ENCODE measurements around the gene DTNB.

The DTNB gene

GRCh38 chr2:25700221-25700660 is 26.9 kb upstream of the DTNB start:
- Histone ChIP-seq H3K4me1 (ENCODE audit: insufficient read depth, low read length) (peaks cover 10% of the 10 kb centered on the region), H3K9ac (ENCODE audit: low read depth, low read length) (no peak overlapping the region), H3K9me3 (ENCODE audit: insufficient read depth, low read depth, low read length) (peaks cover 4% of the 10 kb centered on the region; the same call in 1 of the 2 replicates), H3K27ac (ENCODE audit: low read depth, low read length) (no peak overlapping the region), H3K36me3 (ENCODE audit: insufficient read depth, low read length) (no peaks in the 10 kb centered on the region), H3K27me3 (ENCODE audit: insufficient read depth, low read length) (no peaks in the 10 kb centered on the region), H3K4me3 (ENCODE audit: low read length) (no peak overlapping the region)
- 55% methylated on average over 6 of the region's 6 CpGs for WGBS

GRCh38 chr2:25699216-25699615 is 25.8 kb upstream of the DTNB start:
- 86% methylated on average over 7 of the region's 7 CpGs for WGBS

GRCh38 chr2:25698752-25699151 is 25.4 kb upstream of the DTNB start:
- H3K4me3 ChIP-seq (ENCODE audit: low read length): no peak overlapping the region
- H3K27me3 ChIP-seq (ENCODE audit: insufficient read depth, low read length): no peaks in the 10 kb centered on the region
- no peaks in the 10 kb centered on the region for H3K36me3 ChIP-seq (ENCODE audit: insufficient read depth, low read length)
- H3K27ac ChIP-seq (ENCODE audit: low read depth, low read length): no peak overlapping the region
- H3K9ac ChIP-seq (ENCODE audit: low read depth, low read length): no peak overlapping the region
- H3K4me1 ChIP-seq (ENCODE audit: insufficient read depth, low read length): peaks cover 10% of the 10 kb centered on the region
- no peaks in the 10 kb centered on the region for H3K9me3 ChIP-seq (ENCODE audit: insufficient read depth, low read depth, low read length)

More at GRCh38 chr2:25699216-25699615, 25.8 kb upstream of the DTNB start:
- no peaks in the 10 kb centered on the region for H3K36me3 ChIP-seq (ENCODE audit: insufficient read depth, low read length)
- peaks cover 10% of the 10 kb centered on the region for H3K4me1 ChIP-seq (ENCODE audit: insufficient read depth, low read length)
- H3K9ac ChIP-seq (ENCODE audit: low read depth, low read length): no peak overlapping the region
- H3K27me3 ChIP-seq (ENCODE audit: insufficient read depth, low read length): no peaks in the 10 kb centered on the region
- H3K4me3 ChIP-seq (ENCODE audit: low read length): no peak overlapping the region
- H3K27ac ChIP-seq (ENCODE audit: low read depth, low read length): no peak overlapping the region
- no peaks in the 10 kb centered on the region for H3K9me3 ChIP-seq (ENCODE audit: insufficient read depth, low read depth, low read length)

- Histone ChIP-seq H3K9ac (ENCODE audit: low read depth, low read length) (no peak overlapping the region), H3K27me3 (ENCODE audit: insufficient read depth, low read length) (no peaks in the 10 kb centered on the region), H3K4me3 (ENCODE audit: low read length) (peak overlapping the region; percentile 13), H3K9me3 (ENCODE audit: insufficient read depth, low read depth, low read length) (no peaks in the 10 kb centered on the region), H3K27ac (ENCODE audit: low read depth, low read length) (no peak overlapping the region), H3K36me3 (ENCODE audit: insufficient read depth, low read length) (no peaks in the 10 kb centered on the region), H3K4me1 (ENCODE audit: insufficient read depth, low read length) (peaks cover 10% of the 10 kb centered on the region)
- 39% methylated on average over 17 of the region's 17 CpGs for WGBS
Observed at GRCh38 chr2:25697559-25698341, 24.4 kb upstream of the DTNB start.

- no peak overlapping the region for H3K9ac ChIP-seq (ENCODE audit: low read depth, low read length)
- H3K36me3 ChIP-seq (ENCODE audit: insufficient read depth, low read length): no peaks in the 10 kb centered on the region
- no peaks in the 10 kb centered on the region for H3K9me3 ChIP-seq (ENCODE audit: insufficient read depth, low read depth, low read length)
- peaks cover 3% of the 10 kb centered on the region for H3K4me1 ChIP-seq (ENCODE audit: insufficient read depth, low read length)
- H3K4me3 ChIP-seq (ENCODE audit: low read length): no peak overlapping the region
- no peaks in the 10 kb centered on the region for H3K27me3 ChIP-seq (ENCODE audit: insufficient read depth, low read length)
- 92% methylated on average over 6 of the region's 6 CpGs for WGBS
- H3K27ac ChIP-seq (ENCODE audit: low read depth, low read length): no peak overlapping the region
Observed at GRCh38 chr2:25692737-25693445, 19.5 kb upstream of the DTNB start.

GRCh38 chr2:25692143-25692542 is 18.8 kb upstream of the DTNB start:
- Histone ChIP-seq H3K4me3 (ENCODE audit: low read length) (no peak overlapping the region), H3K9ac (ENCODE audit: low read depth, low read length) (no peak overlapping the region)
- WGBS: 91% methylated on average over 3 of the region's 4 CpGs

GRCh38 chr2:25690058-25690457 is 16.7 kb upstream of the DTNB start:
- Histone ChIP-seq H3K27me3 (ENCODE audit: insufficient read depth, low read length) (no peaks in the 10 kb centered on the region), H3K36me3 (ENCODE audit: insufficient read depth, low read length) (no peaks in the 10 kb centered on the region), H3K27ac (ENCODE audit: low read depth, low read length) (no peak overlapping the region), H3K4me3 (ENCODE audit: low read length) (no peak overlapping the region), H3K9ac (ENCODE audit: low read depth, low read length) (no peak overlapping the region), H3K4me1 (ENCODE audit: insufficient read depth, low read length) (no peaks in the 10 kb centered on the region), H3K9me3 (ENCODE audit: insufficient read depth, low read depth, low read length) (no peaks in the 10 kb centered on the region)
- 69% methylated on average over 1 of the region's 1 CpG for WGBS

More at GRCh38 chr2:25692143-25692542, 18.8 kb upstream of the DTNB start:
- Histone ChIP-seq H3K4me1 (ENCODE audit: insufficient read depth, low read length) (no peaks in the 10 kb centered on the region), H3K36me3 (ENCODE audit: insufficient read depth, low read length) (no peaks in the 10 kb centered on the region), H3K27ac (ENCODE audit: low read depth, low read length) (no peak overlapping the region), H3K27me3 (ENCODE audit: insufficient read depth, low read length) (no peaks in the 10 kb centered on the region), H3K9me3 (ENCODE audit: insufficient read depth, low read depth, low read length) (no peaks in the 10 kb centered on the region)

- Histone ChIP-seq H3K4me1 (ENCODE audit: insufficient read depth, low read length) (no peaks in the 10 kb centered on the region), H3K9ac (ENCODE audit: low read depth, low read length) (no peak overlapping the region), H3K27me3 (ENCODE audit: insufficient read depth, low read length) (no peaks in the 10 kb centered on the region), H3K27ac (ENCODE audit: low read depth, low read length) (no peak overlapping the region), H3K9me3 (ENCODE audit: insufficient read depth, low read depth, low read length) (no peaks in the 10 kb centered on the region), H3K36me3 (ENCODE audit: insufficient read depth, low read length) (no peaks in the 10 kb centered on the region), H3K4me3 (ENCODE audit: low read length) (no peak overlapping the region)
- 89% methylated on average over 6 of the region's 6 CpGs for WGBS
Observed at GRCh38 chr2:25688236-25688635, 14.9 kb upstream of the DTNB start.

- WGBS: 94% methylated on average over 2 of the region's 2 CpGs
- Histone ChIP-seq H3K4me1 (ENCODE audit: insufficient read depth, low read length) (no peaks in the 10 kb centered on the region), H3K4me3 (ENCODE audit: low read length) (no peak overlapping the region), H3K9ac (ENCODE audit: low read depth, low read length) (no peak overlapping the region), H3K9me3 (ENCODE audit: insufficient read depth, low read depth, low read length) (no peaks in the 10 kb centered on the region), H3K27me3 (ENCODE audit: insufficient read depth, low read length) (no peaks in the 10 kb centered on the region), H3K27ac (ENCODE audit: low read depth, low read length) (no peak overlapping the region), H3K36me3 (ENCODE audit: insufficient read depth, low read length) (no peaks in the 10 kb centered on the region)
Observed at GRCh38 chr2:25685741-25686140, 12.4 kb upstream of the DTNB start.

GRCh38 chr2:25684577-25685473 is 11.4 kb upstream of the DTNB start:
- 96% methylated on average over 18 of the region's 20 CpGs for WGBS
- no peak overlapping the region for H3K4me3 ChIP-seq (ENCODE audit: low read length)
- no peak overlapping the region for H3K9ac ChIP-seq (ENCODE audit: low read depth, low read length)
- no peaks in the 10 kb centered on the region for H3K4me1 ChIP-seq (ENCODE audit: insufficient read depth, low read length)
- H3K27ac ChIP-seq (ENCODE audit: low read depth, low read length): no peak overlapping the region
- H3K36me3 ChIP-seq (ENCODE audit: insufficient read depth, low read length): no peaks in the 10 kb centered on the region
- H3K9me3 ChIP-seq (ENCODE audit: insufficient read depth, low read depth, low read length): no peaks in the 10 kb centered on the region
- no peaks in the 10 kb centered on the region for H3K27me3 ChIP-seq (ENCODE audit: insufficient read depth, low read length)

- 89% methylated on average over 2 of the region's 4 CpGs for WGBS
- Histone ChIP-seq H3K9ac (ENCODE audit: low read depth, low read length) (no peak overlapping the region), H3K4me3 (ENCODE audit: low read length) (no peak overlapping the region), H3K27ac (ENCODE audit: low read depth, low read length) (no peak overlapping the region), H3K36me3 (ENCODE audit: insufficient read depth, low read length) (no peaks in the 10 kb centered on the region), H3K9me3 (ENCODE audit: insufficient read depth, low read depth, low read length) (no peaks in the 10 kb centered on the region), H3K27me3 (ENCODE audit: insufficient read depth, low read length) (no peaks in the 10 kb centered on the region), H3K4me1 (ENCODE audit: insufficient read depth, low read length) (no peaks in the 10 kb centered on the region)
Observed at GRCh38 chr2:25682082-25682481, 8.7 kb upstream of the DTNB start.

Measured in HUES64 (cell line).